HepG2 (cell line): ENCODE measurements around the gene MEX3D. TPM values are rescaled to one million over a fixed set of nuclear protein-coding genes. Genes with fewer than 3 reads are reported as not detected.

Experiments
- DPF2 ChIP-seq: sonication (generic); formaldehyde crosslinking; IDR thresholded peaks from 2 replicates; pipeline ENCODE4 v1.4.0; 2020; ENCODE audit warnings: mild to moderate bottlenecking, low read depth, missing genetic modification reagents, borderline replicate concordance
- ELF3 ChIP-seq: IDR thresholded peaks from 2 replicates; pipeline ENCODE4 v1.6.1; 2016; ENCODE audit warnings: missing genetic modification reagents, missing compliant biosample characterization
- FIP1L1 ChIP-seq: fragments of 200-400 bp; formaldehyde crosslinking; IDR thresholded peaks from 2 replicates; pipeline ENCODE4 v1.6.1; 2018; ENCODE audit warnings: low read depth, mild to moderate bottlenecking, low read length, moderate library complexity, borderline replicate concordance; ENCODE audit not compliant: insufficient read depth
- GTF3A ChIP-seq: sonication (generic); formaldehyde crosslinking; conservative IDR thresholded peaks from 2 replicates; pipeline ENCODE4 v1.4.0; 2020; ENCODE audit warnings: mild to moderate bottlenecking, missing genetic modification reagents
- HNRNPK ChIP-seq: fragments of 200-400 bp; formaldehyde crosslinking; IDR thresholded peaks from 2 replicates; pipeline ENCODE4 v1.6.1; 2018; ENCODE audit warnings: low read length, low read depth, moderate library complexity, mild to moderate bottlenecking; ENCODE audit not compliant: poor library complexity, severe bottlenecking
- IRF2 ChIP-seq: IDR thresholded peaks from 2 replicates; pipeline ENCODE4 v1.6.1; 2018; ENCODE audit warnings: missing genetic modification reagents, missing compliant biosample characterization
- ISX ChIP-seq: sonication (generic); formaldehyde crosslinking; conservative IDR thresholded peaks from 2 replicates; pipeline ENCODE4 v1.5.0; 2020; ENCODE audit warnings: missing genetic modification reagents
- JARID2 ChIP-seq: sonication (generic); formaldehyde crosslinking; IDR thresholded peaks from 2 replicates; pipeline ENCODE4 v1.8.1; 2023; ENCODE audit warnings: missing genetic modification reagents, inconsistent platforms; ENCODE audit not compliant: insufficient replicate concordance
- KAT2B ChIP-seq: fragments of 150-350 bp; IDR thresholded peaks from 2 replicates; pipeline ENCODE4 v1.6.1; 2014; ENCODE audit warnings: low read depth, low read length, borderline replicate concordance
- KAT8 ChIP-seq: IDR thresholded peaks from 2 replicates; pipeline ENCODE4 v1.6.1; 2016; ENCODE audit warnings: missing genetic modification reagents, missing compliant biosample characterization
- RBM39 ChIP-seq: fragments of 200-400 bp; formaldehyde crosslinking; IDR thresholded peaks from one replicate; pipeline ENCODE4 v1.6.1; 2018; ENCODE audit warnings: antibody characterized with exemption, mild to moderate bottlenecking, low read depth, low read length; ENCODE audit not compliant: poor library complexity, severe bottlenecking
- U2AF1 ChIP-seq: fragments of 200-400 bp; formaldehyde crosslinking; optimal IDR thresholded peaks from 2 replicates; pipeline ENCODE3; 2017; ENCODE audit warnings: mild to moderate bottlenecking, low read depth, low read length
- ZBTB21 ChIP-seq: sonication (generic); formaldehyde crosslinking; IDR thresholded peaks from 2 replicates; pipeline ENCODE4 v1.4.0; 2020; ENCODE audit warnings: missing genetic modification reagents
- ZBTB40 ChIP-seq, 2 experiments: fragments of 450-650 bp in 1 of 2; sonication (generic) in 1 of 2; formaldehyde crosslinking in 1 of 2; IDR thresholded peaks; 2 replicates each; pipeline versions ENCODE4 v1.6.1 to v1.8.0; 2016 to 2022; ENCODE audit warnings: antibody characterized with exemption in 1 of 2, mild to moderate bottlenecking in 1 of 2, missing genetic modification reagents in 1 of 2
- ZC3H13 ChIP-seq: sonication (generic); formaldehyde crosslinking; IDR thresholded peaks from 2 replicates; pipeline ENCODE4 v1.8.1; 2023; ENCODE audit warnings: mild to moderate bottlenecking, missing genetic modification reagents, moderate library complexity
- ZNF597 ChIP-seq: sonication (generic); formaldehyde crosslinking; IDR thresholded peaks from 2 replicates; pipeline ENCODE4 v1.5.0; 2020; ENCODE audit warnings: missing genetic modification reagents
- ZNF883 ChIP-seq: sonication (generic); formaldehyde crosslinking; IDR thresholded peaks from 2 replicates; pipeline ENCODE4 v1.5.1; 2020; ENCODE audit warnings: mild to moderate bottlenecking, missing genetic modification reagents; ENCODE audit errors: not compliant biosample characterization
- polyA plus RNA-seq, 8 experiments: library from polyadenylated mRNA; depleted of rRNA in 3 of 8; stranded (reverse) in 7 of 8; unstranded in 1 of 8; fragments of >200 nt; fragmentation: Illumina TruSeq in 4 of 8; extraction: Trizol in 4 of 8; gene quantifications; 2 replicates each; pipeline versions ENCODE4 v1.2.1 to v1.2.3, GENCODE V29; 2011 to 2016; ENCODE audit warnings: low read depth in 4 of 8, missing spikeins in 1 of 8, mixed read lengths in 1 of 8; ENCODE audit not compliant: insufficient read depth in 1 of 8
- total RNA-seq, 5 experiments: library from RNA; depleted of rRNA; stranded (reverse); fragments of >200 nt; fragmentation: Illumina TruSeq; extraction: Trizol; gene quantifications; 2 replicates each; pipeline ENCODE4 v1.2.3, GENCODE V29; 2016; ENCODE audit warnings: low read depth in 1 of 5
- TF ChIP-seq, protein P1 (sequence below): IDR thresholded peaks from 2 replicates; pipeline ENCODE4 v1.6.1; 2016; ENCODE audit warnings: missing compliant biosample characterization, missing genetic modification reagents, borderline replicate concordance

The MEX3D gene
- total and polyA plus RNA-seq, 2 of the 13 experiments (the other 11 are each of a cell fraction or from before 2014, with no cell fraction given): 3.6 to 17.1 TPM

DNA sequence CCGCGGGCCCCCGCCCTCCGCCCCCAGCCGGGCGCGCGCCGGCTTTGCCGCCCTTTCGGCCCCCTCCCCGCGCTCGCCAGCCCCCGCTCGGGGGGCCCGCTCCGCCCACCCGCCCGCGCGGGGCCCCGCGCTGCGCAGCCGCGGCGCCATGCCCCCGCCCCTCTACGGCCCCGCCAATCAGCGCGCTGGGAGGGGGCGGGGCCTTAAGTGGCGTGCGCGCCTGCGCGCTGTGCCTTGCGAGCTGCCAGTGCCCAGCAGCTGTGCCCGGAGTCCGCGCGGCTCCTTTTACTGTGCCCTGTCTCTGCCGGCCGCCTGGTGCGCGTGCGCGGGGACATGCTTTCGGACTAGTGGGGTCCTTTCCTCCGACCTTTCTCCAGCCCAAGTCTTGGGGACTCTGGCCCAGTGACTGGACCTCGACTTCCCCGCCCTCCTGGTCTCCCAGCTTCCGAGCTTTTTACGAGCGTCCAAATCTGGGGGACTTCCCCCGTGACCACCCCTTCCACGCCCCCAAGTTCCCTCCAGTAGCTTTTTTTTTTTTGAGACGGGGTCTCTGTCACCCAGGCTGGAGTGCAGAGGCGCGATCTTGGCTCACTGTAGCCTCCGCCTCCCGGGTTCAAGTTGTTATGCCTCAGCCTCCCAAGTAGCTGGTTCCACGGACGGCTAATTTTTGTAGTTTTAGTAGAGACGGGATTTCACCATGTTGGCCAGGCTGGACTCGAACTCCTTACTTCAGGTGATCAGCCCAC is 24.8 kb upstream of the MEX3D start, which contains the start of gene MBD3 (continued):
- TF ChIP-seq ZBTB40 (IDR thresholded peaks at IDR 0.05): no peak
- TF ChIP-seq ZBTB40 (CRISPR knock-in tag; IDR thresholded peaks at IDR 0.05): no peak
- no peak for TF ChIP-seq ISX (CRISPR knock-in tag)
- 0 out of 2 replicates have a peak, but pooled peaks have one; percentile 34 for TF ChIP-seq IRF2
- no peak for TF ChIP-seq JARID2 (CRISPR knock-in tag)
- TF ChIP-seq KAT2B: no peak
- no peak for TF ChIP-seq ZNF597 (CRISPR knock-in tag)
- TF ChIP-seq KAT8 (CRISPR knock-in tag): no peak
- peak; percentile 43 for TF ChIP-seq RBM39
- TF ChIP-seq FIP1L1: no peak
- TF ChIP-seq HNRNPK: no peak
- no peak for TF ChIP-seq ZBTB21 (CRISPR knock-in tag)
- TF ChIP-seq, protein P1, sequence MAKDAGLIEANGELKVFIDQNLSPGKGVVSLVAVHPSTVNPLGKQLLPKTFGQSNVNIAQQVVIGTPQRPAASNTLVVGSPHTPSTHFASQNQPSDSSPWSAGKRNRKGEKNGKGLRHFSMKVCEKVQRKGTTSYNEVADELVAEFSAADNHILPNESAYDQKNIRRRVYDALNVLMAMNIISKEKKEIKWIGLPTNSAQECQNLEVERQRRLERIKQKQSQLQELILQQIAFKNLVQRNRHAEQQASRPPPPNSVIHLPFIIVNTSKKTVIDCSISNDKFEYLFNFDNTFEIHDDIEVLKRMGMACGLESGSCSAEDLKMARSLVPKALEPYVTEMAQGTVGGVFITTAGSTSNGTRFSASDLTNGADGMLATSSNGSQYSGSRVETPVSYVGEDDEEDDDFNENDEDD (CRISPR knock-in tag): no peak
- no peak for TF ChIP-seq ELF3
- TF ChIP-seq GTF3A (CRISPR knock-in tag): no peak
- no peak for TF ChIP-seq ZC3H13 (CRISPR knock-in tag)
- peak; percentile 67 for TF ChIP-seq ZNF883
- TF ChIP-seq DPF2 (CRISPR knock-in tag): no peak
- TF ChIP-seq U2AF1: no peak
